H9 (cell line): Measurements from ENCODE around the gene ITGB8. TPM values are rescaled to one million over a fixed set of nuclear protein-coding genes. Genes with fewer than 3 reads are reported as not detected.

Source experiments
- DNase-seq: peaks from one replicate; pipeline ENCODE4 v3.0.0-alpha.2; 2017
- H2AFZ ChIP-seq: one replicate; pipeline ENCODE4 v1.6.1; 2013; ENCODE audit warnings: mild to moderate bottlenecking, low read length, control low read depth, moderate library complexity
- H2AK5ac ChIP-seq: 2 replicates; pipeline ENCODE4 v1.6.1; 2013; ENCODE audit warnings: low read length, control low read depth, mixed read lengths; ENCODE audit not compliant: insufficient read length
- H2BK120ac ChIP-seq: one replicate; pipeline ENCODE4 v1.6.1; 2013; ENCODE audit warnings: low read depth, mild to moderate bottlenecking, low read length, control low read depth, inconsistent platforms; ENCODE audit not compliant: poor library complexity, severe bottlenecking
- H2BK12ac ChIP-seq: 2 replicates; pipeline ENCODE4 v1.6.1; 2013; ENCODE audit warnings: low read length, control low read depth, mixed read lengths, low read depth; ENCODE audit not compliant: insufficient read length
- H2BK15ac ChIP-seq: 2 replicates; pipeline ENCODE4 v1.6.1; 2013; ENCODE audit warnings: low read depth, low read length, control low read depth
- H2BK20ac ChIP-seq: one replicate; pipeline ENCODE4 v1.6.1; 2013; ENCODE audit warnings: low read depth, mild to moderate bottlenecking, low read length, control low read depth, inconsistent platforms; ENCODE audit not compliant: poor library complexity, severe bottlenecking
- H2BK5ac ChIP-seq: 2 replicates; pipeline ENCODE4 v1.6.1; 2013; ENCODE audit warnings: low read length, control low read depth, mixed read lengths; ENCODE audit not compliant: insufficient read length
- H3K14ac ChIP-seq: 2 replicates; pipeline ENCODE4 v1.6.1; 2013; ENCODE audit warnings: low read length, control low read depth; ENCODE audit not compliant: insufficient read depth
- H3K18ac ChIP-seq: 2 replicates; pipeline ENCODE4 v1.6.1; 2013; ENCODE audit warnings: low read depth, mild to moderate bottlenecking, mixed read lengths, low read length, control low read depth; ENCODE audit not compliant: insufficient read length
- H3K23ac ChIP-seq: 2 replicates; pipeline ENCODE4 v1.6.1; 2013; ENCODE audit warnings: low read length, control low read depth, mixed read lengths, low read depth; ENCODE audit not compliant: insufficient read length
- H3K23me2 ChIP-seq: 2 replicates; pipeline ENCODE4 v1.6.1; 2013; ENCODE audit warnings: low read depth, mild to moderate bottlenecking, mixed read lengths, low read length, control low read depth; ENCODE audit not compliant: insufficient read length, poor library complexity, severe bottlenecking
- H3K27ac ChIP-seq: 2 replicates; pipeline ENCODE4 v1.5.1; 2013; ENCODE audit warnings: low read length, control low read depth, mixed read lengths, low read depth; ENCODE audit not compliant: insufficient read length
- H3K27me3 ChIP-seq: 2 replicates; pipeline ENCODE4 v1.6.1; 2013; ENCODE audit warnings: low read length, control low read depth, inconsistent platforms; ENCODE audit not compliant: insufficient read depth
- H3K4ac ChIP-seq: 2 replicates; pipeline ENCODE4 v1.6.1; 2013; ENCODE audit warnings: low read depth, mild to moderate bottlenecking, control low read depth, inconsistent platforms, low read length, moderate library complexity
- H3K4me1 ChIP-seq: 2 replicates; pipeline ENCODE4 v1.6.1; 2013; ENCODE audit warnings: low read length, control low read depth, inconsistent platforms; ENCODE audit not compliant: insufficient read depth
- H3K4me2 ChIP-seq: 2 replicates; pipeline ENCODE4 v1.6.1; 2013; ENCODE audit warnings: low read length, control low read depth, mixed read lengths; ENCODE audit not compliant: insufficient read length, insufficient read depth
- H3K56ac ChIP-seq: 2 replicates; pipeline ENCODE4 v1.6.1; 2013; ENCODE audit warnings: low read depth, mild to moderate bottlenecking, mixed read lengths, low read length, control low read depth; ENCODE audit not compliant: insufficient read length
- H3K79me1 ChIP-seq: 2 replicates; pipeline ENCODE4 v1.6.1; 2013; ENCODE audit warnings: low read depth, mild to moderate bottlenecking, moderate library complexity, low read length, control low read depth, inconsistent platforms; ENCODE audit not compliant: insufficient read depth, poor library complexity, severe bottlenecking
- H3K79me2 ChIP-seq: 2 replicates; pipeline ENCODE4 v1.6.1; 2013; ENCODE audit warnings: low read length, control low read depth, inconsistent platforms; ENCODE audit not compliant: insufficient read depth
- H3K9ac ChIP-seq: 2 replicates; pipeline ENCODE4 v1.6.1; 2013; ENCODE audit warnings: low read length, control low read depth, mixed read lengths; ENCODE audit not compliant: insufficient read length; ENCODE audit errors: extremely low read depth
- H3K9me3 ChIP-seq: one replicate; pipeline ENCODE4 v1.6.1; 2013; ENCODE audit warnings: low read depth, low read length, inconsistent platforms; ENCODE audit not compliant: control insufficient read depth
- H3T11ph ChIP-seq: one replicate; pipeline ENCODE4 v1.6.1; 2013; ENCODE audit warnings: mild to moderate bottlenecking, low read length, control low read depth, inconsistent platforms
- H4K20me1 ChIP-seq: one replicate; pipeline ENCODE4 v1.6.1; 2013; ENCODE audit not compliant: control insufficient read depth, insufficient read length, insufficient read depth
- H4K5ac ChIP-seq: 2 replicates; pipeline ENCODE4 v1.6.1; 2013; ENCODE audit warnings: low read depth, mild to moderate bottlenecking, mixed read lengths, low read length, control low read depth; ENCODE audit not compliant: insufficient read length
- H4K8ac ChIP-seq: replicated peaks from 2 replicates; pipeline ENCODE4 v1.6.1; 2013; ENCODE audit warnings: low read length, control low read depth, mixed read lengths, low read depth; ENCODE audit not compliant: insufficient read length
- H4K91ac ChIP-seq: 2 replicates; pipeline ENCODE4 v1.6.1; 2013; ENCODE audit warnings: low read depth, mild to moderate bottlenecking, moderate library complexity, mixed read lengths, low read length, control low read depth; ENCODE audit not compliant: insufficient read length
- H3K27ac Mint-ChIP-seq, 3 experiments: 2 replicates in 2 of 3; 3 replicates in 1 of 3; pipeline ENCODE4 v1.8.0; 2020 to 2021; ENCODE audit warnings: mixed read lengths in 3 of 3, mild to moderate bottlenecking in 1 of 3, moderate library complexity in 1 of 3
- H3K27me3 Mint-ChIP-seq: 2 replicates; pipeline ENCODE4 v1.8.0; 2021; ENCODE audit warnings: low read depth, mild to moderate bottlenecking, moderate library complexity, mixed read lengths
- H3K36me3 Mint-ChIP-seq, 3 experiments: 2 replicates in 2 of 3; 3 replicates in 1 of 3; pipeline ENCODE4 v1.8.0; 2020 to 2021; ENCODE audit warnings: low read depth in 3 of 3, mixed read lengths in 3 of 3; ENCODE audit not compliant: insufficient read depth in 1 of 3
- H3K4me1 Mint-ChIP-seq, 2 experiments: 2 replicates each; pipeline ENCODE4 v1.8.0; 2020; ENCODE audit warnings: mixed read lengths in 2 of 2
- H3K4me3 Mint-ChIP-seq, 2 experiments: 2 replicates in 1 of 2; 3 replicates in 1 of 2; pipeline ENCODE4 v1.8.0; 2020 to 2021; ENCODE audit warnings: mild to moderate bottlenecking in 2 of 2, mixed read lengths in 2 of 2, moderate library complexity in 1 of 2
- H3K9me3 Mint-ChIP-seq, 2 experiments: 2 replicates in 1 of 2; 3 replicates in 1 of 2; pipeline ENCODE4 v1.8.0; 2020; ENCODE audit warnings: mild to moderate bottlenecking in 2 of 2, mixed read lengths in 2 of 2, moderate library complexity in 1 of 2
- WGBS: extraction: QIAGEN DNeasy Blood & Tissue Kit; methylation state at CpG from one replicate; pipeline ENCODE4 v1.1.7; 2013; ENCODE audit warnings: missing lambda C conversion rate, low lambda C conversion rate, mixed read lengths; ENCODE audit not compliant: insufficient read length; ENCODE audit errors: extremely low coverage; 5-methylcytosine and 5-hydroxymethylcytosine counted together
- total RNA-seq: library from RNA; stranded (reverse); gene quantifications from 2 replicates; pipeline ENCODE4 v1.2.1, GENCODE V29; 2021
- TF ChIP-seq, protein P1 (sequence below): fragments of 200-600 bp; sonication (generic); conservative IDR thresholded peaks from 3 replicates; pipeline ENCODE4 v1.8.0; 2021; ENCODE audit warnings: antibody characterized with exemption, mild to moderate bottlenecking

The ITGB8 gene
- total RNA-seq, 1 experiment from 2014 or later = 7.6 TPM

DNA sequence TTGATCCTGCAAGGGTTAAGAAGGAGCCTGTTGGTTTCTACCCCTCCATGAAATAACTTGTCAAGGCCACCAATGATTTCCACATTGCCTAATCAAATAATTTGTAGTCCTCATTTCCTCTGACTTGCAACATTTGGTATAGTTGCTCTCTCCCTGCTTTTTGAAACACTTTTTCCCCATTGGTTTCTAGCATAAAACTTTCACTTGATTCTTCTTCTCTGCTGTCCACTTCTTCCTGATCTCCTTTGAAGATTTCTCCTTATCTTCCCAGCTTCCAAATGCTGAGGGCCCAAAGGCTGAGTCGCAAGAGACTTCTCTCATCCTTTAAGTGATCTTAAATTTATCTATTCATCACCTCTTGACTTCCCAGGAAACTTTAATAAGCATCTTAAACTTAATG is 134.2 kb downstream of the ITGB8 start:
- Histone ChIP-seq H3K56ac (no peak overlapping the region), H2BK120ac (no peak overlapping the region), H3K27me3 (no peaks in the 10 kb centered on the region), H3K18ac (no peak overlapping the region), H3T11ph (no peak overlapping the region), H3K9me3 (no peaks in the 10 kb centered on the region), H3K23ac (no peak overlapping the region), H2AFZ (no peak overlapping the region), H4K91ac (no peak overlapping the region), H4K5ac (no peak overlapping the region), H3K9ac (no peak overlapping the region), H4K20me1 (no peaks in the 10 kb centered on the region), H2AK5ac (no peak overlapping the region), H2BK20ac (no peak overlapping the region), H3K79me2 (no peaks in the 10 kb centered on the region), H2BK12ac (no peak overlapping the region), H3K14ac (no peak overlapping the region), H3K27ac (no peak overlapping the region), H4K8ac (no peak overlapping the region), H3K79me1 (no peaks in the 10 kb centered on the region), H3K4me2 (no peak overlapping the region), H2BK5ac (no peak overlapping the region), H3K4ac (no peak overlapping the region), H3K23me2 (no peaks in the 10 kb centered on the region), H3K4me1 (no peaks in the 10 kb centered on the region), H2BK15ac (no peak overlapping the region)
- no peak for DNase-seq
- TF ChIP-seq, protein P1, sequence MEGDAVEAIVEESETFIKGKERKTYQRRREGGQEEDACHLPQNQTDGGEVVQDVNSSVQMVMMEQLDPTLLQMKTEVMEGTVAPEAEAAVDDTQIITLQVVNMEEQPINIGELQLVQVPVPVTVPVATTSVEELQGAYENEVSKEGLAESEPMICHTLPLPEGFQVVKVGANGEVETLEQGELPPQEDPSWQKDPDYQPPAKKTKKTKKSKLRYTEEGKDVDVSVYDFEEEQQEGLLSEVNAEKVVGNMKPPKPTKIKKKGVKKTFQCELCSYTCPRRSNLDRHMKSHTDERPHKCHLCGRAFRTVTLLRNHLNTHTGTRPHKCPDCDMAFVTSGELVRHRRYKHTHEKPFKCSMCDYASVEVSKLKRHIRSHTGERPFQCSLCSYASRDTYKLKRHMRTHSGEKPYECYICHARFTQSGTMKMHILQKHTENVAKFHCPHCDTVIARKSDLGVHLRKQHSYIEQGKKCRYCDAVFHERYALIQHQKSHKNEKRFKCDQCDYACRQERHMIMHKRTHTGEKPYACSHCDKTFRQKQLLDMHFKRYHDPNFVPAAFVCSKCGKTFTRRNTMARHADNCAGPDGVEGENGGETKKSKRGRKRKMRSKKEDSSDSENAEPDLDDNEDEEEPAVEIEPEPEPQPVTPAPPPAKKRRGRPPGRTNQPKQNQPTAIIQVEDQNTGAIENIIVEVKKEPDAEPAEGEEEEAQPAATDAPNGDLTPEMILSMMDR = no peak
- H3K4me3 Mint-ChIP-seq = no peak overlapping the region
- no peaks in the 10 kb centered on the region for H3K27me3 Mint-ChIP-seq
- no peak overlapping the region for H3K27ac Mint-ChIP-seq
- no CpG with 5 or more reads among the region's 1 CpG for WGBS
- no peaks in the 10 kb centered on the region for H3K36me3 Mint-ChIP-seq
- no peaks in the 10 kb centered on the region for H3K4me1 Mint-ChIP-seq
- no peaks in the 10 kb centered on the region for H3K9me3 Mint-ChIP-seq

Other genes starting within 250 kb of the ITGB8 start
- 9.8 and 11.0 TPM in 2 replicates for gene MACC1, start 113.5 kb upstream of the ITGB8 start, total RNA-seq